Measurements from ENCODE around the gene APOC1. TPM values are rescaled to one million over a fixed set of nuclear protein-coding genes. Genes with fewer than 3 reads are reported as not detected.
A peak's percentile ranks its signal among the peaks of the same experiment; 100 is the strongest.

Gene APOC1
- polyA plus RNA-seq, 1 experiment: 3.4 TPM

GRCh38 chr19:44890366-44891015 is 23.9 kb upstream of the APOC1 start:
- ChIA-PET CTCF (interaction anchor here (1.0 to 1.5 kb wide), 2 partner anchors 62 to 201 kb away, joined by 3 to 4 read pairs; no protein-coding TSS in a partner anchor), POLR2A (interaction anchor here (0.5 to 1.5 kb wide), 7 partner anchors 9 to 175 kb away, joined by 3 to 12 read pairs (median 3); partner anchors contain the start of gene CLPTM1)
- H3K4me3 ChIP-seq (ENCODE audit: low read depth, low read length): peak overlapping the region; percentile 65
- DNase-seq (ENCODE audit: low read depth, low spot score): peak; percentile 99
- TF ChIP-seq CTCF (IDR thresholded peaks at IDR 0.05; ENCODE audit: low read depth, low read length): no peak
- no peaks in the 10 kb centered on the region for H3K9me3 ChIP-seq (ENCODE audit: control insufficient read depth, insufficient read depth, low read length)
- no peaks in the 10 kb centered on the region for H3K27me3 ChIP-seq (ENCODE audit: control insufficient read depth, insufficient read depth, low read length)
- H3K27ac ChIP-seq (ENCODE audit: low read depth, low read length): peak overlapping the region; percentile 96

GRCh38 chr19:44891016-44891882 is 23.2 kb upstream of the APOC1 start, which contains the start of gene TOMM40:
TSS of gene TOMM40 (plus strand) at chr19:44891254. CDS start at chr19:44891416, 162 bp downstream.
- H3K9me3 ChIP-seq (ENCODE audit: control insufficient read depth, insufficient read depth, low read length): no peaks in the 10 kb centered on the region
- peak within 1 kb of the TSS; percentile 96 for H3K27ac ChIP-seq (ENCODE audit: low read depth, low read length)
- TF ChIP-seq CTCF (IDR thresholded peaks at IDR 0.05; ENCODE audit: low read depth, low read length): no peak
- H3K27me3 ChIP-seq (ENCODE audit: control insufficient read depth, insufficient read depth, low read length): no peaks in the 10 kb centered on the region
- ChIA-PET CTCF (no interaction called here), POLR2A (interaction anchor here (0.5 to 1.5 kb wide), 5 partner anchors 15 to 146 kb away, joined by 3 to 12 read pairs (median 3); partner anchors contain the start of genes APOE and CLPTM1)
- DNase-seq (ENCODE audit: low read depth, low spot score): no peak
- peak within 1 kb of the TSS; percentile 85 for H3K4me3 ChIP-seq (ENCODE audit: low read depth, low read length)

- H3K27me3 ChIP-seq (ENCODE audit: control insufficient read depth, insufficient read depth, low read length): no peaks in the 10 kb centered on the region
- no peak overlapping the region for H3K27ac ChIP-seq (ENCODE audit: low read depth, low read length)
- no peak for DNase-seq (ENCODE audit: low read depth, low spot score)
- ChIA-PET CTCF (interaction anchor here (1.2 kb wide), 1 partner anchor 59 kb away, joined by 3 read pairs; no protein-coding TSS in a partner anchor), POLR2A (no interaction called here)
- H3K9me3 ChIP-seq (ENCODE audit: control insufficient read depth, insufficient read depth, low read length): no peaks in the 10 kb centered on the region
- H3K4me3 ChIP-seq (ENCODE audit: low read depth, low read length): no peak overlapping the region
- TF ChIP-seq CTCF (IDR thresholded peaks at IDR 0.05; ENCODE audit: low read depth, low read length): no peak
These were observed 21.5 kb upstream of the APOC1 start for GRCh38 chr19:44892932-44893331.

GRCh38 chr19:44893332-44894051 is 20.9 kb upstream of the APOC1 start:
- no peak for TF ChIP-seq CTCF (IDR thresholded peaks at IDR 0.05; ENCODE audit: low read depth, low read length)
- no peak overlapping the region for H3K4me3 ChIP-seq (ENCODE audit: low read depth, low read length)
- no peak for DNase-seq (ENCODE audit: low read depth, low spot score)
- ChIA-PET POLR2A (no interaction called here), CTCF (interaction anchor here (1.2 kb wide), 1 partner anchor 59 kb away, joined by 3 read pairs; no protein-coding TSS in a partner anchor)
- H3K27me3 ChIP-seq (ENCODE audit: control insufficient read depth, insufficient read depth, low read length): no peaks in the 10 kb centered on the region
- no peak overlapping the region for H3K27ac ChIP-seq (ENCODE audit: low read depth, low read length)
- no peaks in the 10 kb centered on the region for H3K9me3 ChIP-seq (ENCODE audit: control insufficient read depth, insufficient read depth, low read length)

Data from AG04450 (cell line).